Measurements from ENCODE around the gene MCAM. TPM values are rescaled to one million over a fixed set of nuclear protein-coding genes. Genes with fewer than 3 reads are reported as not detected.

MCAM gene
- total and polyA plus RNA-seq, 2 of the 8 experiments (the other 6 are each of a cell fraction or from before 2014, with no cell fraction given), result 22.4 to 32.2 TPM

DNA sequence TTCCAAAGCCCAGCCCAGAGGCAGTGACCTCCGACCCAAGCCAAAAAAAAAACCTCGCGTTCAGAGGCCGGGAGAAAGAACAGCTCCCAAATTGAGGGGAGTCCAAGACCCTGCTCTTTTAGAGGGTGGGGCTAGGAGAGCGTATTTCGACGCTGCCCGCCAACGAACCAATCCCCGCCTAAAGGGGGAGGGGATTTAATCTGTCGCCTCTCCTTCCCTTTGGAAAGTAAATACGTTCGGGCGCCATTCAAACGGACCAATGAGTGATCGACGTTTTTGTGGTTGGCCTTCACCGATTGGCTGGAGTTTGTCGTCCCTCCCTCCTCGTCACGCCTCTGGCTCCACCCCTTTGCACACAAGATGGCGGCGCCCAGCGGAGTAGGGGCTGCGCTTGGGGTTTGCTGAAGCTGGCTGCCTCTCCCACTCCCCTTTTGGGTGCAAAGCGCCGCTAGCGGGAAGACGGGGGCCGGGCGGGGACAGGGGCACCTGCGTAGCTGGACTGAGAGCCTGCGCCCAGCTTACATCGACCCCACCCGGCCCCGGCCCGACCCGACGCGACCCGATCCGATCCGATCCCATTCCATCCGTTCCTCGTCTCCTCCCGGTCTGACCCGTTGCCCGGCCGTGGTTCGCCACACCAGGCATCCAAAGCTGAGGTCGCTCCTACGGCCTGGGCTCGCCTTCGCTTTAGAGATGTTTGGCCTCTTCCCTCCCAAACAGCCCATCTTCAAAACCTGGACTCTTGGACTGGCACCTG is 17.4 kb upstream of the MCAM start, which contains the start of gene RNF26 (continued):
- TF ChIP-seq SIX5 (IDR thresholded peaks at IDR 0.05; ENCODE audit: low read depth, low read length) (no peak), CHD1 (IDR thresholded peaks at IDR 0.05; ENCODE audit: low read depth, low read length) (no peak), SIRT6 (IDR thresholded peaks at IDR 0.05; ENCODE audit: low read length) (no peak), E2F6 (IDR thresholded peaks at IDR 0.05) (no peak), RXRA (IDR thresholded peaks at IDR 0.05; ENCODE audit: insufficient read depth, low read depth, low read length) (no peak), ASH2L (IDR thresholded peaks at IDR 0.05; ENCODE audit: low read length) (peak; percentile 81), RFX5 (IDR thresholded peaks at IDR 0.05; ENCODE audit: borderline replicate concordance, low read depth, low read length) (no peak), RBBP5 (IDR thresholded peaks at IDR 0.05; ENCODE audit: borderline replicate concordance, low read depth, low read length) (0 out of 2 replicates have a peak, but pooled peaks have one; percentile 17), NRF1 (IDR thresholded peaks at IDR 0.05; ENCODE audit: low read depth, low read length) (no peak), SAP30 (IDR thresholded peaks at IDR 0.05; ENCODE audit: insufficient read depth, insufficient replicate concordance, low read length) (no peak), POLR2AphosphoS5 (IDR thresholded peaks at IDR 0.05; ENCODE audit: low read depth, low read length) (peak; percentile 76), KDM5A (IDR thresholded peaks at IDR 0.05; ENCODE audit: low read length) (peak; percentile 99), BACH1 (IDR thresholded peaks at IDR 0.05; ENCODE audit: low read length) (no peak), CEBPB (IDR thresholded peaks at IDR 0.05; ENCODE audit: low read depth, low read length) (no peak), SUZ12 (IDR thresholded peaks at IDR 0.05; ENCODE audit: low read length) (no peak), JUND (IDR thresholded peaks at IDR 0.05; ENCODE audit: low read length) (0 out of 2 replicates have a peak, but pooled peaks have one; percentile 48), MAFK (IDR thresholded peaks at IDR 0.05; ENCODE audit: low read depth, low read length) (no peak), CBX8 (IDR thresholded peaks at IDR 0.05; ENCODE audit: borderline replicate concordance, low read depth, low read length) (no peak), HDAC2 (IDR thresholded peaks at IDR 0.05; ENCODE audit: borderline replicate concordance in 1 of 2, low read depth in 2 of 2, low read length in 2 of 2) (peak in 1 of 2 experiments; percentile 84; a peak in 1 of 4 replicates), EGR1 (IDR thresholded peaks at IDR 0.05; ENCODE audit: borderline replicate concordance, low read depth, low read length) (no peak), ATF2 (IDR thresholded peaks at IDR 0.05; ENCODE audit: low read length) (no peak)
- TF ChIP-seq, protein P1, sequence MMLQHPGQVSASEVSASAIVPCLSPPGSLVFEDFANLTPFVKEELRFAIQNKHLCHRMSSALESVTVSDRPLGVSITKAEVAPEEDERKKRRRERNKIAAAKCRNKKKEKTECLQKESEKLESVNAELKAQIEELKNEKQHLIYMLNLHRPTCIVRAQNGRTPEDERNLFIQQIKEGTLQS (IDR thresholded peaks at IDR 0.05; ENCODE audit: insufficient read depth, low read depth, low read length), result no peak
